ENCODE data around the gene PNO1. TPM values are rescaled to one million over a fixed set of nuclear protein-coding genes. Genes with fewer than 3 reads are reported as not detected.

The PNO1 gene
- total RNA-seq = 12.9 and 14.4 TPM in 2 replicates
- 13.4 and 18.1 TPM in 2 replicates for polyA plus RNA-seq
- 12.1 and 16.4 TPM in 2 replicates for polyA plus RNA-seq (2012)
- 2.6 and 3.5 TPM in 2 replicates for polyA minus RNA-seq (ENCODE audit: low replicate concordance)

GRCh38 chr2:68157402-68158133, at the start of gene PNO1:
TSS of gene PNO1 (plus strand) at chr2:68157888. CDS start at chr2:68157935, 47 bp downstream.
- Histone ChIP-seq H3K36me3 (ENCODE audit: control insufficient read depth, insufficient read depth, low read length) (no peaks in the 10 kb centered on the region), H2AFZ (ENCODE audit: low read length) (peak within 1 kb of the TSS; percentile 87), H3K4me1 (ENCODE audit: control insufficient read depth, extremely low read depth, insufficient read depth, low read length) (no peaks in the 10 kb centered on the region), H4K20me1 (ENCODE audit: control insufficient read depth, extremely low read depth, insufficient read depth, low read length) (no peaks in the 10 kb centered on the region), H3K79me2 (ENCODE audit: control insufficient read depth, insufficient read depth, low read length) (peaks cover 34% of the 10 kb centered on the region), H3K4me3 (replicated peaks in 1 of 4; ENCODE audit: control extremely low read depth in 1 of 4, insufficient read depth in 1 of 4, low read depth in 3 of 4, low read length in 4 of 4) (peak within 1 kb of the TSS; percentile 64 to 97 (median 78)), H3K4me2 (ENCODE audit: extremely low read depth, insufficient read depth, low read length) (peak within 1 kb of the TSS; percentile 88), H3K9me3 (ENCODE audit: control insufficient read depth, insufficient read depth, low read depth, low read length) (no peaks in the 10 kb centered on the region), H3K9ac (ENCODE audit: insufficient read depth, low read length) (peak within 1 kb of the TSS; percentile 79), H3K27me3 (ENCODE audit: control insufficient read depth, insufficient read depth, low read length) (no peaks in the 10 kb centered on the region), H3K27ac (ENCODE audit: insufficient read depth, low read length) (peak within 1 kb of the TSS; percentile 90)
- TF ChIP-seq EZH2 (IDR thresholded peaks at IDR 0.05; ENCODE audit: low read length, missing control alignments) (no peak), CTCF (conservative IDR thresholded peaks at IDR 0.05 in 1 of 2, IDR thresholded peaks at IDR 0.05 in 1 of 2; ENCODE audit: low read depth in 1 of 2, low read length in 2 of 2) (no peak)
- peak; percentile 92 to 97 for DNase-seq (ENCODE audit: low read depth in 2 of 2)

- no peaks in the 10 kb centered on the region for H3K27me3 ChIP-seq (ENCODE audit: control insufficient read depth, insufficient read depth, low read length)
- DNase-seq (ENCODE audit: low read depth in 2 of 2) = no peak
- no peaks in the 10 kb centered on the region for H4K20me1 ChIP-seq (ENCODE audit: control insufficient read depth, extremely low read depth, insufficient read depth, low read length)
- no peak overlapping the region for H3K4me3 ChIP-seq (replicated peaks in 1 of 4; ENCODE audit: control extremely low read depth in 1 of 4, insufficient read depth in 1 of 4, low read depth in 3 of 4, low read length in 4 of 4)
- H3K4me2 ChIP-seq (ENCODE audit: extremely low read depth, insufficient read depth, low read length) = no peak overlapping the region
- H3K36me3 ChIP-seq (ENCODE audit: control insufficient read depth, insufficient read depth, low read length) = no peaks in the 10 kb centered on the region
- H3K9ac ChIP-seq (ENCODE audit: insufficient read depth, low read length) = no peak overlapping the region
- no peaks in the 10 kb centered on the region for H3K79me2 ChIP-seq (ENCODE audit: control insufficient read depth, insufficient read depth, low read length)
- TF ChIP-seq CTCF (conservative IDR thresholded peaks at IDR 0.05 in 1 of 2, IDR thresholded peaks at IDR 0.05 in 1 of 2; ENCODE audit: low read depth in 1 of 2, low read length in 2 of 2) (no peak), EZH2 (IDR thresholded peaks at IDR 0.05; ENCODE audit: low read length, missing control alignments) (no peak)
- no peaks in the 10 kb centered on the region for H3K4me1 ChIP-seq (ENCODE audit: control insufficient read depth, extremely low read depth, insufficient read depth, low read length)
- H3K9me3 ChIP-seq (ENCODE audit: control insufficient read depth, insufficient read depth, low read depth, low read length) = no peaks in the 10 kb centered on the region
- H3K27ac ChIP-seq (ENCODE audit: insufficient read depth, low read length) = no peak overlapping the region
- H2AFZ ChIP-seq (ENCODE audit: low read length) = no peak overlapping the region
Measured at GRCh38 chr2:68108120-68108519, 49.6 kb upstream of the PNO1 start.

- Histone ChIP-seq H3K36me3 (ENCODE audit: control insufficient read depth, insufficient read depth, low read length) (no peaks in the 10 kb centered on the region), H2AFZ (ENCODE audit: low read length) (no peak overlapping the region), H3K9ac (ENCODE audit: insufficient read depth, low read length) (no peak overlapping the region), H3K27ac (ENCODE audit: insufficient read depth, low read length) (no peak overlapping the region), H3K79me2 (ENCODE audit: control insufficient read depth, insufficient read depth, low read length) (no peaks in the 10 kb centered on the region), H3K9me3 (ENCODE audit: control insufficient read depth, insufficient read depth, low read depth, low read length) (no peaks in the 10 kb centered on the region), H3K4me1 (ENCODE audit: control insufficient read depth, extremely low read depth, insufficient read depth, low read length) (no peaks in the 10 kb centered on the region), H3K27me3 (ENCODE audit: control insufficient read depth, insufficient read depth, low read length) (no peaks in the 10 kb centered on the region), H3K4me2 (ENCODE audit: extremely low read depth, insufficient read depth, low read length) (no peak overlapping the region), H3K4me3 (replicated peaks in 1 of 4; ENCODE audit: control extremely low read depth in 1 of 4, insufficient read depth in 1 of 4, low read depth in 3 of 4, low read length in 4 of 4) (no peak overlapping the region), H4K20me1 (ENCODE audit: control insufficient read depth, extremely low read depth, insufficient read depth, low read length) (no peaks in the 10 kb centered on the region)
- no peak for TF ChIP-seq EZH2 (IDR thresholded peaks at IDR 0.05; ENCODE audit: low read length, missing control alignments)
- TF ChIP-seq CTCF (conservative IDR thresholded peaks at IDR 0.05 in 1 of 2, IDR thresholded peaks at IDR 0.05 in 1 of 2; ENCODE audit: low read depth in 1 of 2, low read length in 2 of 2) = no peak
- no peak for DNase-seq (ENCODE audit: low read depth in 2 of 2)
Measured at GRCh38 chr2:68110102-68110501, 47.6 kb upstream of the PNO1 start.

All from fibroblast of lung (primary cell).